HG03175 (cell line): Measurements from ENCODE around the gene CFAP61.
"Not testable (repeated sequence)": the region's sequence is repeated elsewhere in the genome, so short reads cannot be mapped to it uniquely, and the experiment has no call there.

Experiments
- ATAC-seq: cut with Tn5 transposase; IDR thresholded peaks from one replicate; pipeline ENCODE4 v1.9.1; 2021; ENCODE audit warnings: mild to moderate bottlenecking, moderate library complexity; ENCODE audit not compliant: unreplicated experiment

CFAP61 gene

GRCh38 chr20:20312562-20312961 is 260.2 kb downstream of the CFAP61 start:
- no peak for ATAC-seq

- peak; percentile 94 for ATAC-seq
Measured at GRCh38 chr20:20317195-20317594, 264.9 kb downstream of the CFAP61 start.

- peak; percentile 32 for ATAC-seq
Measured at GRCh38 chr20:20317621-20318364, 265.5 kb downstream of the CFAP61 start.

GRCh38 chr20:20318365-20319161 is 266.2 kb downstream of the CFAP61 start:
- ATAC-seq, result no peak

- ATAC-seq, result no peak
Measured at GRCh38 chr20:20321134-20321533, 268.8 kb downstream of the CFAP61 start.

GRCh38 chr20:20321917-20322316 is 269.6 kb downstream of the CFAP61 start:
- no peak for ATAC-seq

GRCh38 chr20:20322912-20323311 is 270.6 kb downstream of the CFAP61 start:
- no peak for ATAC-seq

- no peak for ATAC-seq
Measured at GRCh38 chr20:20327746-20328145, 275.4 kb downstream of the CFAP61 start.

GRCh38 chr20:20329564-20329963 is 277.2 kb downstream of the CFAP61 start:
- no peak for ATAC-seq

- no peak for ATAC-seq
Measured at GRCh38 chr20:20331156-20331555, 278.8 kb downstream of the CFAP61 start.

- ATAC-seq, result no peak
Measured at GRCh38 chr20:20331817-20332216, 279.5 kb downstream of the CFAP61 start.

GRCh38 chr20:20333866-20334265 is 281.5 kb downstream of the CFAP61 start:
- ATAC-seq, result peak; percentile 33

GRCh38 chr20:20334489-20334888 is 282.2 kb downstream of the CFAP61 start:
- peak; percentile 97 for ATAC-seq

GRCh38 chr20:20338133-20338730 is 285.9 kb downstream of the CFAP61 start:
- ATAC-seq, result no peak

- ATAC-seq, result no peak
Measured at GRCh38 chr20:20340443-20340842, 288.1 kb downstream of the CFAP61 start.

- no peak for ATAC-seq
Measured at GRCh38 chr20:20341371-20341770, 289.0 kb downstream of the CFAP61 start.

- ATAC-seq, result no peak
Measured at GRCh38 chr20:20342066-20342465, 289.7 kb downstream of the CFAP61 start.

GRCh38 chr20:20343932-20344331 is 291.6 kb downstream of the CFAP61 start:
- ATAC-seq, result no peak

- ATAC-seq, result no peak
Measured at GRCh38 chr20:20344476-20344875, 292.1 kb downstream of the CFAP61 start.

- ATAC-seq, result no peak
Measured at GRCh38 chr20:20353576-20353975, 301.2 kb downstream of the CFAP61 start.

- ATAC-seq, result not testable (repeated sequence)
Measured at GRCh38 chr20:20355503-20355902, 303.2 kb downstream of the CFAP61 start.

- ATAC-seq, result no peak
Measured at GRCh38 chr20:20358801-20359200, 306.5 kb downstream of the CFAP61 start.
